AG04450 (cell line): ENCODE data around the gene TRIO. TPM values are rescaled to one million over a fixed set of nuclear protein-coding genes. Genes with fewer than 3 reads are reported as not detected.
A peak's percentile ranks its signal among the peaks of the same experiment; 100 is the strongest.

Experiments used
- CTCF ChIA-PET: fragments of 300-600, 350-600 bp; formaldehyde crosslinking; extraction: SDS; loops from one replicate; lab custom pipeline; 2022; ENCODE audit warnings: antibody characterized with exemption, inconsistent platforms; lab: Charles Lee
- POLR2A ChIA-PET: fragments of 350-600 bp; formaldehyde crosslinking; extraction: SDS; loops from one replicate; lab custom pipeline; 2021; ENCODE audit warnings: antibody characterized with exemption, inconsistent platforms; lab: Yijun Ruan, JAX
- DNase-seq: peaks from one replicate; pipeline ENCODE4 v3.0.0-alpha.2; 2011; ENCODE audit warnings: low read depth, low spot score
- H3K27ac ChIP-seq: one replicate; pipeline ENCODE4 v1.5.1; 2012; ENCODE audit warnings: low read depth, low read length, control low read depth
- H3K27me3 ChIP-seq: one replicate; pipeline ENCODE4 v1.6.0; 2012; ENCODE audit warnings: low read length; ENCODE audit not compliant: control insufficient read depth, insufficient read depth
- H3K4me3 ChIP-seq: 2 replicates; pipeline ENCODE4 v1.5.1; 2011; ENCODE audit warnings: mild to moderate bottlenecking, low read depth, low read length, control low read depth
- H3K9me3 ChIP-seq: 2 replicates; pipeline ENCODE4 v1.5.1; 2012; ENCODE audit warnings: low read length; ENCODE audit not compliant: control insufficient read depth, insufficient read depth
- polyA plus RNA-seq: library from polyadenylated mRNA; depleted of rRNA; stranded (reverse); fragments of >200 nt; gene quantifications from 2 replicates; pipeline ENCODE4 v1.2.3, GENCODE V29; 2011
- TF ChIP-seq, protein P1 (sequence below): IDR thresholded peaks from 2 replicates; pipeline ENCODE4 v1.5.1; 2011; ENCODE audit warnings: low read depth, low read length, control low read depth, inconsistent platforms

TRIO gene
- polyA plus RNA-seq, 1 experiment, result 268 TPM

DNA sequence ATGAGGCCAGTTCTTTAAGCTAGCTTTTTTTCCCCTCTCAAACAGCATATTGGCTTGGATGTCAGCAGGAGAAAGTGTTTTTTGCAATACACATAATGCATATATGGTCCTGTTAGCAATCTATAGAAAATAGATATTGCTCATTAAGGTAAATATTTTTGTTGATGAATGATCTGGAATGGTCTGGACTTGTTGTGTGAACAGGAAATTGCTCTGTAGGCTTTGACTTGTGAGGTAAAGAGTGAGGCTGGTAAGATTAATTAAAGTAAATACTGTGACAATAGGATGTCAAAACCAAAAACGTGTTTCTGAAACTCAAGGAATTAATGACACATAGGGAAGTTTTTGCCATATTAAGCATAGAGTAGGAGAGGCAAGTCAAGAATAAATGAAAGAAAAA lies 176.0 kb downstream of the TRIO start:
- Histone ChIP-seq H3K27ac (no peak overlapping the region), H3K4me3 (no peak overlapping the region), H3K27me3 (no peaks in the 10 kb centered on the region), H3K9me3 (peaks cover 3% of the 10 kb centered on the region; the same call in 1 of the 2 replicates)
- ChIA-PET POLR2A (no interaction called here), CTCF (no interaction called here)
- TF ChIP-seq, protein P1, sequence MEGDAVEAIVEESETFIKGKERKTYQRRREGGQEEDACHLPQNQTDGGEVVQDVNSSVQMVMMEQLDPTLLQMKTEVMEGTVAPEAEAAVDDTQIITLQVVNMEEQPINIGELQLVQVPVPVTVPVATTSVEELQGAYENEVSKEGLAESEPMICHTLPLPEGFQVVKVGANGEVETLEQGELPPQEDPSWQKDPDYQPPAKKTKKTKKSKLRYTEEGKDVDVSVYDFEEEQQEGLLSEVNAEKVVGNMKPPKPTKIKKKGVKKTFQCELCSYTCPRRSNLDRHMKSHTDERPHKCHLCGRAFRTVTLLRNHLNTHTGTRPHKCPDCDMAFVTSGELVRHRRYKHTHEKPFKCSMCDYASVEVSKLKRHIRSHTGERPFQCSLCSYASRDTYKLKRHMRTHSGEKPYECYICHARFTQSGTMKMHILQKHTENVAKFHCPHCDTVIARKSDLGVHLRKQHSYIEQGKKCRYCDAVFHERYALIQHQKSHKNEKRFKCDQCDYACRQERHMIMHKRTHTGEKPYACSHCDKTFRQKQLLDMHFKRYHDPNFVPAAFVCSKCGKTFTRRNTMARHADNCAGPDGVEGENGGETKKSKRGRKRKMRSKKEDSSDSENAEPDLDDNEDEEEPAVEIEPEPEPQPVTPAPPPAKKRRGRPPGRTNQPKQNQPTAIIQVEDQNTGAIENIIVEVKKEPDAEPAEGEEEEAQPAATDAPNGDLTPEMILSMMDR, result no peak
- DNase-seq, result no peak

DNA sequence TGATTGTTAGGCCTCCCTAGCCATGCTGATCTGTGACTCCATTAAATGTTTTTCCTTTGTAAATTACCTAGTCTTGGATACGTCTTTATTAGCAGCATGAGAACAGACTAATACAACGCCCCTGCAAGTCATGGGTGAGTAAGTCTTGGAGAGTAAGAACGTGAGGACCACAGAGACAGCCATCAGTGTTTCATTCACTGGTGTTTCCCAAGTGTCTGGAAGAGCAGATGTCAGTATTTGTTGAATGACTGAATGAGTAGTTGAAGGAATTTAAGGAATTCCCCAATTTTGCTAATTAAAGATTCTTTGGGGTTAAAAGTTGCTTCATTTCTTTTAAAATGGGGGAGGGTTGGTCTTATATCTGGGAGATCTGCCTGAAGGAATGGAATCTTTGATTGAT lies 178.8 kb downstream of the TRIO start:
- Histone ChIP-seq H3K9me3 (peaks cover 3% of the 10 kb centered on the region; the same call in 1 of the 2 replicates), H3K4me3 (no peak overlapping the region), H3K27ac (no peak overlapping the region), H3K27me3 (no peaks in the 10 kb centered on the region)
- ChIA-PET CTCF (no interaction called here), POLR2A (interaction anchor here (0.6 kb wide), 1 partner anchor 17 kb away, joined by 3 read pairs; no protein-coding TSS in a partner anchor)
- no peak for DNase-seq
- TF ChIP-seq, protein P1, result no peak

DNA sequence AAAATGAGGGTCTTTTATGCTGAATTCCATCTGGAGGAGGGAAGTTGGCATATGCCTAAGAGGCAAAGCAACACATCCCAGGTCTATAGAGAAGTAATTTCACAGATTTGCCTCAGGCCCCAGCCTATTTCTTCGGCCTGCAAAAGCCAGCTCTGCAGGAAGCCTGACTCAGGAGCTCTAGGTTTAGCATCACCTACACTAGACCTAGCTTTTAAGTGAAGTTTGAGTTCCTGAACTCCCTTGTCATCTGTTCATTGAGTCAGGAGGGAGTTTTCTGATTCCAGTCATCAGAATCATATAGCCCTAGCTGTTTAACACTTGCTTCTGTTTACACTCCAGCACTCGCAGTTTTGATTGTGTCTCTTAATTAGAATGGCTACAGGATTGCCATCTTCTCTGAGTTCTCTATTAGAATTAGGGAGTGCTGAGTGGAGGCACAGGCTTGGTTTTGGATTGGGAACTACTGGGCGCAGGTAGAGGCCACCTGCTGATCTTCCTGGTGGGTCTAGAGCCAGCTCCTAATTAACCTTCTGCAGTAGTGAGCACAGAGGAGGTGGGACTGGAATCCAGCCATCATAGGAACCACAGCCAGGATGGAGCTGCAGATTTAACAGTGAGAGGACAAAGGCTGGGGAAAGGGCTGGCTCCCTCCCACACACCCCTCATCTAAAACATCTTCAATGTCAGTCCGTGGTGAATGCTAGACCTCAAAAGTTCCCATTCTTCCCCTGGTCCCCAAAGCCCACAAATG lies 179.5 kb downstream of the TRIO start:
- no peak overlapping the region for H3K27ac ChIP-seq
- CTCF ChIA-PET, result interaction anchor here (2.5 kb wide), 1 partner anchor 214 kb away, joined by 7 read pairs; no protein-coding TSS in a partner anchor

DNA sequence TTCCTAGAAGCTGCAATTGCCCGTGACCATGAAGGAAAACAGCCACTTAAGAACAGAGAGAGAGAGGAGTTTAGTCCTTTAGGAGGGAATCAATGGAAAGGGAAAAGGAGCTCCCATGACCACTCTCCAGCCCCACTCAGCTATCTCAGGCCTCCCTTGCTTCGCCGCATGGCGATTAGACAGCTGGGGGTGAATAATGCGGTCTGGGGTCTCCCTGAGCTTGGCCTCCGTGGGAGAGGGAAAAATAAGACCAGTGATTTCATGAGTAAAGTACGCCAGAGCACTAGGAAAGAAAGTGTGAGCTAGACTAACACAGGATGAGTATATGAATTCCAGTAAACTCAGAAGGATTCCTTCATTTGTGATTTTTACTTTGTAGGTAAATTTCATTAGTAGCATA lies 180.3 kb downstream of the TRIO start:
- H3K27ac ChIP-seq, result peak overlapping the region; percentile 60
- no peaks in the 10 kb centered on the region for H3K27me3 ChIP-seq
- H3K9me3 ChIP-seq, result peaks cover 3% of the 10 kb centered on the region; the same call in 1 of the 2 replicates
- TF ChIP-seq, protein P1, result no peak
- no peak overlapping the region for H3K4me3 ChIP-seq
- no peak for DNase-seq
- POLR2A ChIA-PET, result no interaction called here
- CTCF ChIA-PET, result interaction anchor here (0.6 to 2.5 kb wide), 4 partner anchors 12 to 269 kb away, joined by 3 to 7 read pairs (median 5); no protein-coding TSS in a partner anchor

More for the DNA sequence above, 179.5 kb downstream of the TRIO start:
- no peaks in the 10 kb centered on the region for H3K27me3 ChIP-seq
- TF ChIP-seq, protein P1, result no peak
- POLR2A ChIA-PET, result no interaction called here
- H3K9me3 ChIP-seq, result peaks cover 3% of the 10 kb centered on the region; the same call in 1 of the 2 replicates
- H3K4me3 ChIP-seq, result no peak overlapping the region
- DNase-seq, result no peak

DNA sequence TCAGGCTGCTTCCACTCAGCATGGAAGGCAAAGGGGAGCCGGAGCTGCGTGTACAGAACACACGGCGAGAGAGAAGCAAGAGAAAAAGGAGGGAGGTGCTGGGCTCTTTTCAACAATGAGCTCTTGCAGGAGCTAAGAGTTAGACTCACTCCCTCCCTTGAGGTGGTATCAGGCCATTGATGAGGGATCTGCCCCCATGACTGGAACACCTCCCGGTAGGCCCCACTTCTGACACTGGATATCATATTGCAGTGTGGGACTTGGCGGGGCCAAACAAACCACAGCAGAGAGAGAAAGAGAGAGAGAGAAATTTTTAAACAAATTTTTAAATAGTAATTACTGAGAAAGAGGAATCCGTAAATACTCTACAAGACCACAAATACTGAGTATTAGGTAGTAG lies 182.2 kb downstream of the TRIO start:
- H3K27ac ChIP-seq, result no peak overlapping the region
- no peak for DNase-seq
- CTCF ChIA-PET, result interaction anchor here (0.7 to 1.6 kb wide), 2 partner anchors 33 to 55 kb away, joined by 4 to 6 read pairs; no protein-coding TSS in a partner anchor
- H3K4me3 ChIP-seq, result no peak overlapping the region
- POLR2A ChIA-PET, result no interaction called here
- TF ChIP-seq, protein P1, result no peak
- peaks cover 3% of the 10 kb centered on the region; the same call in 1 of the 2 replicates for H3K9me3 ChIP-seq
- H3K27me3 ChIP-seq, result no peaks in the 10 kb centered on the region
